ENCODE data around the gene CADM1.

The CADM1 gene

GRCh38 chr11:115497303-115497702, 6.9 kb downstream of the CADM1 start:
- Histone ChIP-seq H3K36me3 (ENCODE audit: insufficient read depth, low read length) (no peaks in the 10 kb centered on the region), H3K4me2 (ENCODE audit: insufficient read depth, low read length) (no peak overlapping the region), H3K4me3 (ENCODE audit: low read depth in 1 of 2, low read length in 2 of 2) (no peak overlapping the region), H2AFZ (ENCODE audit: low read depth, low read length) (no peak overlapping the region), H4K20me1 (ENCODE audit: insufficient read depth, low read length) (no peaks in the 10 kb centered on the region), H3K27ac (ENCODE audit: low read length) (no peak overlapping the region), H3K9ac (ENCODE audit: low read depth, low read length) (no peak overlapping the region), H3K27me3 (ENCODE audit: insufficient read depth, low read length, poor library complexity) (no peaks in the 10 kb centered on the region), H3K4me1 (ENCODE audit: insufficient read depth, low read length) (no peaks in the 10 kb centered on the region), H3K79me2 (ENCODE audit: insufficient read depth, low read length) (no peaks in the 10 kb centered on the region), H3K9me3 (ENCODE audit: insufficient read depth, low read length, severe bottlenecking) (no peaks in the 10 kb centered on the region)
- ATAC-seq (ENCODE audit: insufficient read depth, low read depth): no peak
- DNase-seq: no peak
- TF ChIP-seq CTCF (IDR thresholded peaks at IDR 0.05; ENCODE audit: borderline replicate concordance, extremely low read depth, low read length, poor library complexity, severe bottlenecking): no peak
- no peak for TF ChIP-seq EZH2 (IDR thresholded peaks at IDR 0.05; ENCODE audit: borderline replicate concordance, low read depth, low read length, severe bottlenecking)

GRCh38 chr11:115496892-115497291, 7.3 kb downstream of the CADM1 start:
- ATAC-seq (ENCODE audit: insufficient read depth, low read depth): no peak
- no peaks in the 10 kb centered on the region for H4K20me1 ChIP-seq (ENCODE audit: insufficient read depth, low read length)
- no peaks in the 10 kb centered on the region for H3K27me3 ChIP-seq (ENCODE audit: insufficient read depth, low read length, poor library complexity)
- H3K4me3 ChIP-seq (ENCODE audit: low read depth in 1 of 2, low read length in 2 of 2): no peak overlapping the region
- no peak overlapping the region for H3K27ac ChIP-seq (ENCODE audit: low read length)
- no peak for TF ChIP-seq CTCF (IDR thresholded peaks at IDR 0.05; ENCODE audit: borderline replicate concordance, extremely low read depth, low read length, poor library complexity, severe bottlenecking)
- TF ChIP-seq EZH2 (IDR thresholded peaks at IDR 0.05; ENCODE audit: borderline replicate concordance, low read depth, low read length, severe bottlenecking): no peak
- H3K79me2 ChIP-seq (ENCODE audit: insufficient read depth, low read length): no peaks in the 10 kb centered on the region
- DNase-seq: no peak
- H3K4me1 ChIP-seq (ENCODE audit: insufficient read depth, low read length): no peaks in the 10 kb centered on the region
- H3K36me3 ChIP-seq (ENCODE audit: insufficient read depth, low read length): no peaks in the 10 kb centered on the region
- H3K4me2 ChIP-seq (ENCODE audit: insufficient read depth, low read length): no peak overlapping the region
- H2AFZ ChIP-seq (ENCODE audit: low read depth, low read length): no peak overlapping the region
- H3K9ac ChIP-seq (ENCODE audit: low read depth, low read length): no peak overlapping the region
- no peaks in the 10 kb centered on the region for H3K9me3 ChIP-seq (ENCODE audit: insufficient read depth, low read length, severe bottlenecking)

- H3K9ac ChIP-seq (ENCODE audit: low read depth, low read length): no peak overlapping the region
- no peaks in the 10 kb centered on the region for H4K20me1 ChIP-seq (ENCODE audit: insufficient read depth, low read length)
- ATAC-seq (ENCODE audit: insufficient read depth, low read depth): no peak
- H2AFZ ChIP-seq (ENCODE audit: low read depth, low read length): no peak overlapping the region
- H3K27me3 ChIP-seq (ENCODE audit: insufficient read depth, low read length, poor library complexity): no peaks in the 10 kb centered on the region
- H3K9me3 ChIP-seq (ENCODE audit: insufficient read depth, low read length, severe bottlenecking): no peaks in the 10 kb centered on the region
- H3K36me3 ChIP-seq (ENCODE audit: insufficient read depth, low read length): no peaks in the 10 kb centered on the region
- H3K4me2 ChIP-seq (ENCODE audit: insufficient read depth, low read length): no peak overlapping the region
- TF ChIP-seq CTCF (IDR thresholded peaks at IDR 0.05; ENCODE audit: borderline replicate concordance, extremely low read depth, low read length, poor library complexity, severe bottlenecking) (no peak), EZH2 (IDR thresholded peaks at IDR 0.05; ENCODE audit: borderline replicate concordance, low read depth, low read length, severe bottlenecking) (no peak)
- no peaks in the 10 kb centered on the region for H3K79me2 ChIP-seq (ENCODE audit: insufficient read depth, low read length)
- H3K4me3 ChIP-seq (ENCODE audit: low read depth in 1 of 2, low read length in 2 of 2): no peak overlapping the region
- no peak for DNase-seq
- H3K27ac ChIP-seq (ENCODE audit: low read length): no peak overlapping the region
- no peaks in the 10 kb centered on the region for H3K4me1 ChIP-seq (ENCODE audit: insufficient read depth, low read length)
These were observed 10.3 kb downstream of the CADM1 start for GRCh38 chr11:115493905-115494304.

GRCh38 chr11:115493488-115493887, 10.7 kb downstream of the CADM1 start:
- H3K9me3 ChIP-seq (ENCODE audit: insufficient read depth, low read length, severe bottlenecking): no peaks in the 10 kb centered on the region
- no peak overlapping the region for H3K4me3 ChIP-seq (ENCODE audit: low read depth in 1 of 2, low read length in 2 of 2)
- no peak overlapping the region for H2AFZ ChIP-seq (ENCODE audit: low read depth, low read length)
- no peaks in the 10 kb centered on the region for H3K36me3 ChIP-seq (ENCODE audit: insufficient read depth, low read length)
- no peak for ATAC-seq (ENCODE audit: insufficient read depth, low read depth)
- H3K4me2 ChIP-seq (ENCODE audit: insufficient read depth, low read length): no peak overlapping the region
- no peaks in the 10 kb centered on the region for H4K20me1 ChIP-seq (ENCODE audit: insufficient read depth, low read length)
- no peak for TF ChIP-seq EZH2 (IDR thresholded peaks at IDR 0.05; ENCODE audit: borderline replicate concordance, low read depth, low read length, severe bottlenecking)
- TF ChIP-seq CTCF (IDR thresholded peaks at IDR 0.05; ENCODE audit: borderline replicate concordance, extremely low read depth, low read length, poor library complexity, severe bottlenecking): no peak
- no peaks in the 10 kb centered on the region for H3K4me1 ChIP-seq (ENCODE audit: insufficient read depth, low read length)
- no peak overlapping the region for H3K9ac ChIP-seq (ENCODE audit: low read depth, low read length)
- H3K27ac ChIP-seq (ENCODE audit: low read length): no peak overlapping the region
- H3K79me2 ChIP-seq (ENCODE audit: insufficient read depth, low read length): no peaks in the 10 kb centered on the region
- no peak for DNase-seq
- H3K27me3 ChIP-seq (ENCODE audit: insufficient read depth, low read length, poor library complexity): no peaks in the 10 kb centered on the region

Measured in DND-41 (cell line).